H1 (cell line): ENCODE data around the gene LEMD1. TPM values are rescaled to one million over a fixed set of nuclear protein-coding genes. Genes with fewer than 3 reads are reported as not detected.
A peak's percentile ranks its signal among the peaks of the same experiment; 100 is the strongest.

Experiments used
- CTCF ChIA-PET: fragments of 300-600 bp; sonication (Branson Sonifier 250); formaldehyde crosslinking; loops from one replicate; lab custom pipeline; 2021; ENCODE audit not compliant: partially characterized antibody; lab: Charles Lee
- POLR2A ChIA-PET: fragments of 300-600 bp; sonication (Branson Sonifier 250); formaldehyde crosslinking; loops from one replicate; lab custom pipeline; 2021; ENCODE audit warnings: inconsistent platforms; ENCODE audit not compliant: partially characterized antibody; lab: Charles Lee
- DNase-seq, 2 experiments: peaks; one replicate each; pipeline versions ENCODE4 v3.0.0 to v3.0.0-alpha.2; 2010 to 2022; ENCODE audit warnings: low spot score in 2 of 2, low read depth in 1 of 2, mixed read lengths in 1 of 2
- FAIRE-seq: peaks from 2 replicates; lab custom pipeline; 2011; peaks lifted over from hg19 to GRCh38; lab: Jason Lieb, UNC
- H2AFZ ChIP-seq: 2 replicates; pipeline ENCODE4 v1.8.1; 2012; ENCODE audit warnings: low read length, inconsistent platforms
- H2AK5ac ChIP-seq: 2 replicates; pipeline ENCODE4 v1.6.1; 2013; ENCODE audit warnings: low read depth, low read length
- H2BK120ac ChIP-seq: replicated peaks from 2 replicates; pipeline ENCODE3; 2013; ENCODE audit warnings: low read depth, low read length, inconsistent platforms
- H2BK12ac ChIP-seq: 2 replicates; pipeline ENCODE4 v1.6.1; 2013; ENCODE audit warnings: low read depth, low read length
- H2BK15ac ChIP-seq: 2 replicates; pipeline ENCODE4 v1.6.1; 2013; ENCODE audit warnings: low read length
- H2BK20ac ChIP-seq: 2 replicates; pipeline ENCODE4 v1.6.1; 2013; ENCODE audit warnings: low read length
- H2BK5ac ChIP-seq: 2 replicates; pipeline ENCODE4 v1.6.1; 2013; ENCODE audit warnings: low read depth, low read length
- H3K14ac ChIP-seq: 2 replicates; pipeline ENCODE4 v1.6.1; 2013; ENCODE audit warnings: inconsistent platforms; ENCODE audit not compliant: insufficient read length
- H3K18ac ChIP-seq: 2 replicates; pipeline ENCODE4 v1.6.1; 2013; ENCODE audit warnings: low read length; ENCODE audit errors: extremely low read depth
- H3K23ac ChIP-seq: 2 replicates; pipeline ENCODE4 v1.6.1; 2013; ENCODE audit warnings: inconsistent platforms; ENCODE audit not compliant: insufficient read length
- H3K23me2 ChIP-seq: 2 replicates; pipeline ENCODE4 v1.6.1; 2013; ENCODE audit warnings: low read depth, low read length
- H3K27ac ChIP-seq: 2 replicates; pipeline ENCODE4 v1.6.1; 2011; ENCODE audit warnings: low read depth, low read length, inconsistent platforms
- H3K27me3 ChIP-seq, 4 experiments: replicated peaks in 1 of 4; 1 replicate in 1 of 4; 2 replicates in 3 of 4; pipeline versions ENCODE4 v1.6.1 to v1.8.1; 2011 to 2013; ENCODE audit warnings: low read length in 3 of 4, mild to moderate bottlenecking in 3 of 4, inconsistent platforms in 2 of 4, mixed read lengths in 2 of 4, moderate library complexity in 1 of 4; ENCODE audit not compliant: control insufficient read depth in 3 of 4, insufficient read depth in 3 of 4; ENCODE audit errors: extremely low read depth in 1 of 4
- H3K36me3 ChIP-seq, 4 experiments: 2 replicates each; pipeline versions ENCODE4 v1.6.1 to v1.8.1; 2011 to 2013; ENCODE audit warnings: mild to moderate bottlenecking in 4 of 4, low read length in 3 of 4, moderate library complexity in 2 of 4, control low read depth in 1 of 4, inconsistent platforms in 1 of 4; ENCODE audit not compliant: insufficient read depth in 4 of 4, control insufficient read depth in 2 of 4
- H3K4ac ChIP-seq: replicated peaks from 2 replicates; pipeline ENCODE3; 2013; ENCODE audit warnings: low read length, low read depth, mixed read lengths, inconsistent platforms; ENCODE audit not compliant: insufficient read length
- H3K4me1 ChIP-seq, 4 experiments: replicated peaks in 1 of 4; 1 replicate in 1 of 4; 2 replicates in 3 of 4; pipeline versions ENCODE4 v1.6.1 to v1.8.1; 2011 to 2013; ENCODE audit warnings: low read length in 3 of 4, inconsistent platforms in 2 of 4, mixed read lengths in 1 of 4; ENCODE audit not compliant: insufficient read depth in 4 of 4, control insufficient read depth in 3 of 4
- H3K4me2 ChIP-seq, 2 experiments: 2 replicates each; pipeline versions ENCODE4 v1.6.1 to v1.8.1; 2011 to 2013; ENCODE audit warnings: low read depth in 2 of 2, low read length in 2 of 2, control low read depth in 1 of 2, inconsistent platforms in 1 of 2, mild to moderate bottlenecking in 1 of 2; ENCODE audit not compliant: insufficient read depth in 1 of 2
- H3K4me3 ChIP-seq, 4 experiments: fragments of 200-600, 300-600 bp in 1 of 4; sonication (generic), shearing (Covaris generic), sonication (Bioruptor Twin) in 1 of 4; 2 replicates each; pipeline versions ENCODE4 v1.5.1 to v1.8.1; 2011 to 2016; ENCODE audit warnings: low read length in 4 of 4, low read depth in 3 of 4, control low read depth in 2 of 4, inconsistent platforms in 2 of 4, mild to moderate bottlenecking in 2 of 4, mixed read lengths in 1 of 4, moderate library complexity in 1 of 4; ENCODE audit not compliant: insufficient read depth in 2 of 4; ENCODE audit errors: extremely low read depth in 1 of 4
- H3K56ac ChIP-seq: replicated peaks from 2 replicates; pipeline ENCODE3; 2013; ENCODE audit warnings: low read depth, mild to moderate bottlenecking, mixed read lengths, low read length, inconsistent platforms; ENCODE audit not compliant: insufficient read length
- H3K79me1 ChIP-seq: 2 replicates; pipeline ENCODE4 v1.6.1; 2013; ENCODE audit warnings: low read depth, low read length, control low read depth
- H3K79me2 ChIP-seq, 2 experiments: 2 replicates each; pipeline versions ENCODE4 v1.6.1 to v1.8.1; 2012 to 2013; ENCODE audit warnings: low read length in 2 of 2, mild to moderate bottlenecking in 2 of 2, inconsistent platforms in 1 of 2; ENCODE audit not compliant: insufficient read depth in 2 of 2, control insufficient read depth in 1 of 2
- H3K9ac ChIP-seq, 4 experiments: replicated peaks in 1 of 4; 1 replicate in 1 of 4; 2 replicates in 3 of 4; pipeline versions ENCODE4 v1.6.1 to v1.8.1; 2011 to 2013; ENCODE audit warnings: low read depth in 3 of 4, low read length in 3 of 4, control low read depth in 2 of 4, mild to moderate bottlenecking in 2 of 4, moderate library complexity in 2 of 4, inconsistent platforms in 1 of 4; ENCODE audit errors: extremely low read depth in 1 of 4
- H3K9me3 ChIP-seq, 2 experiments: 2 replicates each; pipeline versions ENCODE4 v1.6.1 to v1.8.1; 2012 to 2013; ENCODE audit warnings: mild to moderate bottlenecking in 2 of 2, moderate library complexity in 2 of 2, control low read depth in 1 of 2, inconsistent platforms in 1 of 2, low read depth in 1 of 2, low read length in 1 of 2, mixed read lengths in 1 of 2; ENCODE audit not compliant: insufficient read depth in 2 of 2
- H4K20me1 ChIP-seq, 2 experiments: replicated peaks in 1 of 2; 2 replicates each; pipeline versions ENCODE3 to v1.8.1; 2011 to 2013; ENCODE audit warnings: inconsistent platforms in 2 of 2, low read length in 2 of 2, mild to moderate bottlenecking in 1 of 2; ENCODE audit not compliant: insufficient read depth in 2 of 2, control insufficient read depth in 1 of 2
- H4K5ac ChIP-seq: 2 replicates; pipeline ENCODE4 v1.6.1; 2013; ENCODE audit warnings: low read length, low read depth, mixed read lengths, inconsistent platforms; ENCODE audit not compliant: insufficient read length
- H4K8ac ChIP-seq: 2 replicates; pipeline ENCODE4 v1.8.0; 2013; ENCODE audit warnings: mild to moderate bottlenecking, moderate library complexity, low read length, inconsistent platforms; ENCODE audit not compliant: insufficient read depth; ENCODE audit errors: extremely low read depth
- H4K91ac ChIP-seq: replicated peaks from 2 replicates; pipeline ENCODE3; 2013; ENCODE audit warnings: low read length, mixed read lengths, inconsistent platforms; ENCODE audit not compliant: insufficient read length
- CBX5 ChIP-seq: fragments of 300-800, 300-1000 bp; sonication (generic); IDR thresholded peaks from 2 replicates; pipeline ENCODE4 v1.7.1; 2016; ENCODE audit warnings: antibody characterized with exemption, low read length, low read depth
- CBX8 ChIP-seq: fragments of 300-800, 300-1000 bp; sonication (generic); IDR thresholded peaks from 2 replicates; pipeline ENCODE4 v1.7.1; 2016; ENCODE audit warnings: low read depth, low read length, borderline replicate concordance
- JUN ChIP-seq: IDR thresholded peaks from 2 replicates; pipeline ENCODE4 v1.6.1; 2011; ENCODE audit warnings: low read depth, mild to moderate bottlenecking, improper control_type of control experiment, low read length
- KDM1A ChIP-seq: fragments of 200-600, 300-600 bp; sonication (generic); IDR thresholded peaks from 2 replicates; pipeline ENCODE4 v1.7.1; 2016; ENCODE audit warnings: mild to moderate bottlenecking, low read length, borderline replicate concordance
- SIRT6 ChIP-seq: IDR thresholded peaks from one replicate; pipeline ENCODE4 v1.7.1; 2012; ENCODE audit warnings: low read length, inconsistent platforms
- TBP ChIP-seq: IDR thresholded peaks from 2 replicates; pipeline ENCODE4 v1.6.1; 2011; ENCODE audit warnings: low read depth, low read length, improper control_type of control experiment
- ZNF274 ChIP-seq: IDR thresholded peaks from 2 replicates; pipeline ENCODE4 v1.7.0; 2012; ENCODE audit warnings: low read length, borderline replicate concordance; ENCODE audit errors: extremely low read depth
- WGBS, 2 experiments: shearing (Covaris generic) in 1 of 2; methylation state at CpG; one replicate each; pipeline versions ENCODE4 v1.1.6 to v1.1.7; 2013 to 2015; ENCODE audit warnings: low lambda C conversion rate in 2 of 2, mixed read lengths in 2 of 2, inconsistent platforms in 1 of 2, low coverage in 1 of 2, missing lambda C conversion rate in 1 of 2; ENCODE audit not compliant: insufficient replicate concordance in 2 of 2, insufficient coverage in 1 of 2, insufficient read length in 1 of 2; ENCODE audit errors: extremely low coverage in 1 of 2, missing lambda C conversion rate in 1 of 2; 5-methylcytosine and 5-hydroxymethylcytosine counted together
- polyA plus RNA-seq, 7 experiments: library from polyadenylated mRNA; depleted of rRNA in 3 of 7; stranded (reverse) in 5 of 7; unstranded in 2 of 7; fragments of >200 nt in 5 of 7; fragments of 200-250 nt in 2 of 7; gene quantifications; 1 replicate in 5 of 7; 2 replicates in 1 of 7; 4 replicates in 1 of 7; pipeline versions ENCODE4 v1.2.1 to v1.2.3, GENCODE V29; 2011 to 2013; ENCODE audit warnings: missing spikeins in 2 of 7, mixed read lengths in 2 of 7
- total RNA-seq: library from RNA; stranded (reverse); fragmentation: NEBNext Ultra II Directional; extraction: Animal tissue kit (Norgen Biotek cat#: 25700); gene quantifications from 2 replicates; pipeline ENCODE4 v1.2.1, GENCODE V29; 2021
- TF ChIP-seq, protein P1 (sequence below): IDR thresholded peaks from 2 replicates; pipeline ENCODE4 v1.6.1; 2011; ENCODE audit warnings: low read depth, mild to moderate bottlenecking, low read length; ENCODE audit not compliant: insufficient read depth

Gene LEMD1
- total and polyA plus RNA-seq, 2 of the 8 experiments (the other 6 are each of a cell fraction or from before 2014, with no cell fraction given) = 10.0 to 10.5 TPM

DNA sequence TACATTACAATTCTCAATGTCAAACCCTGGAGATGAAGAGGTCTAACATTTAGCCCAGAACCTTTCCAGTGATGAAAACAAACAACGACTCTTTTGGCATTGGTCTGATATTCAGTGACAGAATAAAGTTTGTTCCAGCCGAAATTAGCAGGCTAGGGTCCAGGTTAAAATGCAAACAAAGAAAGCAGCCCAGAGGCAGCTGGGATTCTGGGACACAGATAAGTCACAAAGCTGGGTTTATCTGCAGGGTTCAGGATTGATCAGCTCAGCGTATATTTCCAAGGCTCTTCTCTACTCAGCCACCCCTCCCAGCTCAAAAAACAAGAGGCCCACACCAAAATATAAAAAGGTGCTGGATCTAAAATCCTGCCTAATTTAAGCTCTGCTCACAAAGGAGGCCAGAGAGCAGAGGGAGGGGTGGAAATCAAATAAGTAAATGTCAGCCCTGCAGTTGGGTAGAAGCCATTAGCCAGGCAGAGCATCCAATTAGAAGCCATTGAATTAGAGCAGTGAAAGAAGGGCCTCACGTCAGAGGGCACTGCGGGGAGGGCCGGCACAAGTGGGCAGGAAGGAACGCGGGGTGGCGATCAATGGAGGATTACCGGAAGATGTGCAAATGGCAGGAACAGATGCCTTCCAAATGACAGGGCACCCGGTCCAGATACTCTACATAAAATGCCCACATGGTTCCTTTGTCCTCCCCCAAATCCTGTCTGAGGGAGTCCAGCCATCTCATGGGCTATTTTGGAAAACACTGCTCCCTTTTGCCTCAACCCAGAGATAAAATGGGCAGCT is 61.9 kb downstream of the LEMD1 start:
- Histone ChIP-seq H3K9ac (no peak overlapping the region), H4K8ac (no peak overlapping the region), H3K4me3 (no peak overlapping the region), H2AFZ (peak overlapping the region; percentile 77; the same call in 1 of the 2 replicates), H2BK20ac (peak overlapping the region; percentile 36; the same call in 1 of the 2 replicates), H2BK120ac (no peak overlapping the region), H3K79me2 (no peaks in the 10 kb centered on the region), H3K27me3 (no peaks in the 10 kb centered on the region), H3K4me2 (no peak overlapping the region), H2BK5ac (0 out of 2 replicates have a peak overlapping the region, but pooled peaks have one; percentile 20), H3K27ac (no peak overlapping the region), H3K4me1 (peaks cover 6 to 18% (median 8%) of the 10 kb centered on the region in 4 experiments), H3K4ac (no peak overlapping the region), H3K79me1 (no peaks in the 10 kb centered on the region), H3K23me2 (no peaks in the 10 kb centered on the region), H4K5ac (no peak overlapping the region), H3K9me3 (no peaks in the 10 kb centered on the region), H3K23ac (no peak overlapping the region), H3K56ac (no peak overlapping the region), H3K14ac (no peak overlapping the region), H3K36me3 (no peaks in the 10 kb centered on the region), H2BK12ac (no peak overlapping the region), H2AK5ac (no peak overlapping the region), H3K18ac (no peak overlapping the region; the same call in 1 of the 2 replicates), H4K91ac (no peak overlapping the region), H2BK15ac (no peak overlapping the region), H4K20me1 (no peaks in the 10 kb centered on the region)
- CTCF ChIA-PET = interaction anchor here (0.6 to 16.3 kb wide), 10 partner anchors 12 to 669 kb away, joined by 3 to 207 read pairs (median 4); no protein-coding TSS in a partner anchor
- no peak for DNase-seq
- 80% methylated on average over 11 of the region's 11 CpGs; no CpG with 5 or more reads in 1 of the 2 experiments for whole genome bisulfite sequencing, 2 experiments
- POLR2A ChIA-PET = interaction anchor here (1.2 kb wide), 1 partner anchor 96 kb away, joined by 3 read pairs; no protein-coding TSS in a partner anchor
- no peak for FAIRE-seq
- no peak for TF ChIP-seq JUN
- TF ChIP-seq KDM1A = no peak
- TF ChIP-seq ZNF274 = no peak
- TF ChIP-seq TBP = no peak
- TF ChIP-seq CBX8 = no peak
- TF ChIP-seq SIRT6 = no peak
- TF ChIP-seq CBX5 = no peak
- TF ChIP-seq, protein P1, sequence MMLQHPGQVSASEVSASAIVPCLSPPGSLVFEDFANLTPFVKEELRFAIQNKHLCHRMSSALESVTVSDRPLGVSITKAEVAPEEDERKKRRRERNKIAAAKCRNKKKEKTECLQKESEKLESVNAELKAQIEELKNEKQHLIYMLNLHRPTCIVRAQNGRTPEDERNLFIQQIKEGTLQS = no peak
